K562 (cell line): ENCODE measurements around the gene SCYL1. TPM values are rescaled to one million over a fixed set of nuclear protein-coding genes. Genes with fewer than 3 reads are reported as not detected.

Source experiments
- BACH1 ChIP-seq: fragments of 200-800 bp; sonication (Bioruptor generic); IDR thresholded peaks from 2 replicates; pipeline ENCODE4 v1.6.1; 2016; ENCODE audit warnings: missing genetic modification characterization, missing compliant biosample characterization
- CBX2 ChIP-seq: fragments of 200-600 bp; sonication (generic); IDR thresholded peaks from one replicate; pipeline ENCODE4 v1.6.1; 2012; ENCODE audit warnings: mild to moderate bottlenecking, low read length, inconsistent platforms; ENCODE audit not compliant: insufficient read depth, poor library complexity, severe bottlenecking
- CCNT2 ChIP-seq: IDR thresholded peaks from 2 replicates; pipeline ENCODE4 v1.6.1; 2011; ENCODE audit warnings: borderline replicate concordance, low read depth, mild to moderate bottlenecking, moderate library complexity, mixed read lengths, low read length; ENCODE audit not compliant: insufficient read length; ENCODE audit errors: extremely low read depth
- CTCF ChIP-seq, 3 experiments: IDR thresholded peaks in 2 of 3; conservative IDR thresholded peaks in 1 of 3; 2 replicates each; pipeline ENCODE4 v1.5.1; 2011 to 2012; ENCODE audit warnings: low read length in 3 of 3, mild to moderate bottlenecking in 3 of 3, control low read depth in 2 of 3, improper control_type of control experiment in 1 of 3, inconsistent platforms in 1 of 3, low read depth in 1 of 3, mixed read lengths in 1 of 3, moderate library complexity in 1 of 3; ENCODE audit not compliant: insufficient read depth in 2 of 3
- DIDO1 ChIP-seq: fragments of 450-650 bp; IDR thresholded peaks from 2 replicates; pipeline ENCODE4 v1.6.1; 2016; ENCODE audit warnings: low read depth, missing biosample characterization, missing genetic modification characterization
- EGR1 ChIP-seq: fragments of 450-650 bp; conservative IDR thresholded peaks from 2 replicates; pipeline ENCODE4 v1.6.1; 2017; ENCODE audit warnings: mild to moderate bottlenecking
- ELF1 ChIP-seq: fragments of 200-800 bp; sonication (Bioruptor generic); IDR thresholded peaks from 2 replicates; pipeline ENCODE4 v1.6.1; 2016; ENCODE audit warnings: missing genetic modification characterization, missing compliant biosample characterization
- ERF ChIP-seq: fragments of 450-650 bp; formaldehyde crosslinking; IDR thresholded peaks from 2 replicates; pipeline ENCODE4 v1.4.0; 2020; ENCODE audit warnings: mild to moderate bottlenecking, mixed read lengths
- FIP1L1 ChIP-seq: fragments of 200-400 bp; formaldehyde crosslinking; IDR thresholded peaks from 2 replicates; pipeline ENCODE4 v1.6.1; 2018; ENCODE audit warnings: mild to moderate bottlenecking, low read depth, low read length; ENCODE audit not compliant: poor library complexity, severe bottlenecking
- FOSL1 ChIP-seq: fragments of 200-800 bp; sonication (Bioruptor generic); conservative IDR thresholded peaks from 2 replicates; pipeline ENCODE4 v1.6.1; 2016; ENCODE audit warnings: missing genetic modification characterization, missing compliant biosample characterization
- FOXM1 ChIP-seq, 2 experiments: fragments of 450-650 bp in 1 of 2; sonication (generic) in 1 of 2; formaldehyde crosslinking in 1 of 2; IDR thresholded peaks; 2 replicates each; pipeline versions ENCODE4 v1.6.1 to v1.9.0; 2017 to 2022; ENCODE audit warnings: low read depth in 2 of 2, mild to moderate bottlenecking in 2 of 2, missing genetic modification reagents in 1 of 2, moderate library complexity in 1 of 2
- HDAC1 ChIP-seq, 2 experiments: fragments of 450-650 bp; IDR thresholded peaks; 2 replicates each; pipeline ENCODE4 v1.6.1; 2016 to 2017; ENCODE audit warnings: inconsistent platforms in 1 of 2, mild to moderate bottlenecking in 1 of 2, moderate library complexity in 1 of 2
- HDGF ChIP-seq: fragments of 450-650 bp; IDR thresholded peaks from 2 replicates; pipeline ENCODE4 v1.6.1; 2016
- NFATC3 ChIP-seq: fragments of 450-650 bp; IDR thresholded peaks from 2 replicates; pipeline ENCODE4 v1.6.1; 2017; ENCODE audit warnings: mild to moderate bottlenecking
- NFYB ChIP-seq: IDR thresholded peaks from 2 replicates; pipeline ENCODE4 v1.6.1; 2011; ENCODE audit warnings: mild to moderate bottlenecking, moderate library complexity; ENCODE audit not compliant: insufficient read length; ENCODE audit errors: extremely low read depth
- POLR2G ChIP-seq: fragments of 200-400 bp; formaldehyde crosslinking; IDR thresholded peaks from 2 replicates; pipeline ENCODE4 v1.6.1; 2017; ENCODE audit warnings: low read depth, mild to moderate bottlenecking, antibody characterized with exemption, low read length, moderate library complexity
- RAD21 ChIP-seq, 2 experiments: fragments of 250-450 bp in 1 of 2; fragments of 450-650 bp in 1 of 2; sonication (Bioruptor Pico) in 1 of 2; formaldehyde crosslinking in 1 of 2; IDR thresholded peaks in 1 of 2; conservative IDR thresholded peaks in 1 of 2; 2 replicates each; pipeline versions ENCODE4 v1.4.0 to v1.8.0; 2020 to 2022; ENCODE audit warnings: mild to moderate bottlenecking in 2 of 2, moderate library complexity in 1 of 2
- RAD51 ChIP-seq: fragments of 450-650 bp; IDR thresholded peaks from 2 replicates; pipeline ENCODE4 v1.7.1; 2016; ENCODE audit warnings: low read depth, mild to moderate bottlenecking, borderline replicate concordance
- RFX5 ChIP-seq: IDR thresholded peaks from 2 replicates; pipeline ENCODE4 v1.6.1; 2011; ENCODE audit warnings: low read depth, mild to moderate bottlenecking, improper control_type of control experiment, low read length
- RHOXF2B ChIP-seq: fragments of 250-450 bp; sonication (Bioruptor Pico); conservative IDR thresholded peaks from 2 replicates; pipeline ENCODE4 v1.5.1; 2021
- TEAD1 ChIP-seq, 2 experiments: fragments of 450-650 bp in 1 of 2; sonication (generic) in 1 of 2; formaldehyde crosslinking; IDR thresholded peaks; 2 replicates each; pipeline versions ENCODE4 v1.4.0 to v1.8.0; 2020 to 2022; ENCODE audit warnings: mild to moderate bottlenecking in 2 of 2, missing genetic modification reagents in 1 of 2
- YY1 ChIP-seq, 3 experiments: IDR thresholded peaks; 2 replicates each; pipeline ENCODE4 v1.6.1; 2011; ENCODE audit warnings: low read length in 2 of 3, mild to moderate bottlenecking in 2 of 3, moderate library complexity in 2 of 3, borderline replicate concordance in 1 of 3, control low read depth in 1 of 3, low read depth in 1 of 3; ENCODE audit not compliant: insufficient read depth in 3 of 3, insufficient replicate concordance in 2 of 3, control insufficient read depth in 1 of 3, insufficient read length in 1 of 3; ENCODE audit errors: extremely low read depth in 1 of 3
- ZBTB7A ChIP-seq: IDR thresholded peaks from 2 replicates; pipeline ENCODE4 v1.6.1; 2011; ENCODE audit warnings: low read depth, mild to moderate bottlenecking, low read length, moderate library complexity, borderline replicate concordance; ENCODE audit not compliant: control insufficient read depth
- ZBTB8A ChIP-seq: fragments of 450-650 bp; IDR thresholded peaks from 2 replicates; pipeline ENCODE4 v1.6.1; 2018; ENCODE audit warnings: mild to moderate bottlenecking, moderate library complexity; ENCODE audit not compliant: partially characterized antibody
- ZNF175 ChIP-seq: fragments of 200-800 bp; sonication (Bioruptor generic); IDR thresholded peaks from 2 replicates; pipeline ENCODE4 v1.6.1; 2016; ENCODE audit warnings: low read depth, mild to moderate bottlenecking, missing genetic modification characterization, missing compliant biosample characterization
- polyA plus RNA-seq, 8 experiments: library from polyadenylated mRNA; depleted of rRNA in 4 of 8; stranded (reverse) in 5 of 8; unstranded in 3 of 8; fragments of >200 nt; fragmentation: Nextera tagmentation in 2 of 8; fragmentation: Illumina TruSeq in 1 of 8; extraction: Ambion mirVana in 2 of 8; extraction: Trizol in 1 of 8; gene quantifications; 2 replicates each; pipeline versions ENCODE4 v1.2.1 to v1.2.3, GENCODE V29; 2011 to 2014; ENCODE audit warnings: inconsistent platforms in 1 of 8, missing spikeins in 1 of 8
- total RNA-seq, 7 experiments: library from RNA; depleted of rRNA in 6 of 7; stranded (reverse); fragments of >200 nt in 6 of 7; fragmentation: Illumina TruSeq in 2 of 7; extraction: Trizol in 2 of 7; gene quantifications; 2 replicates each; pipeline versions ENCODE4 v1.2.1 to v1.2.3, GENCODE V29; 2011 to 2021; ENCODE audit warnings: low replicate concordance in 1 of 7

SCYL1 gene
- total and polyA plus RNA-seq, 9 of the 15 experiments (the other 6 are each of a cell fraction or from before 2014, with no cell fraction given): 1.9 to 145 (median 57.6) TPM

GRCh38 chr11:65540290-65541092 lies 15.6 kb downstream of the SCYL1 start (continued):
- TF ChIP-seq YY1 (IDR thresholded peaks at IDR 0.05; ENCODE audit: borderline replicate concordance in 1 of 3, control insufficient read depth in 1 of 3, extremely low read depth in 1 of 3, insufficient read depth in 3 of 3, insufficient read length in 1 of 3, insufficient replicate concordance in 2 of 3, low read depth in 1 of 3, low read length in 2 of 3) (peak in 1 of 3 experiments; percentile 24), BACH1 (tag) (no peak), HDGF (peak; percentile 71; the same call in 1 of the 2 replicates), EGR1 (peak; percentile 96), ZBTB8A (no peak), NFATC3 (peak; percentile 80; the same call in 1 of the 2 replicates), FOXM1 (IDR thresholded peaks at IDR 0.05; ENCODE audit: low read depth) (no peak), FOXM1 (CRISPR knock-in tag; IDR thresholded peaks at IDR 0.05; ENCODE audit: low read depth) (no peak), CCNT2 (peak; percentile 80), HDAC1 (IDR thresholded peaks at IDR 0.05) (peak in 1 of 2 experiments; percentile 93; a peak in 2 of 4 replicates), ERF (CRISPR knock-in tag) (peak; percentile 79; the same call in 1 of the 2 replicates), NFYB (no peak), FIP1L1 (peak; percentile 84), FOSL1 (tag) (peak; percentile 29), TEAD1 (CRISPR knock-in tag; IDR thresholded peaks at IDR 0.05) (peak; percentile 11 to 92; a peak in 1 of 4 replicates), CBX2 (no peak), CTCF (IDR thresholded peaks at IDR 0.05 in 2 of 3, conservative IDR thresholded peaks at IDR 0.05 in 1 of 3; ENCODE audit: insufficient read depth in 2 of 3, low read depth in 1 of 3, low read length in 3 of 3) (peak; percentile 88 to 94 (median 92)), RAD21 (CRISPR knock-in tag; conservative IDR thresholded peaks at IDR 0.05 in 1 of 2, IDR thresholded peaks at IDR 0.05 in 1 of 2) (peak; percentile 92 to 96), ZBTB7A (peak; percentile 65), ZNF175 (no peak), RAD51 (peak; percentile 26; the same call in 1 of the 2 replicates), DIDO1 (no peak), ELF1 (tag) (peak; percentile 78; the same call in 1 of the 2 replicates), RFX5 (no peak), RHOXF2B (CRISPR knock-in tag) (no peak), POLR2G (peak; percentile 88)
